Measurements from ENCODE around the gene TMEM11. TPM values are rescaled to one million over a fixed set of nuclear protein-coding genes. Genes with fewer than 3 reads are reported as not detected.

The TMEM11 gene
- total RNA-seq, 1 experiment from 2014 or later: 23.4 TPM

- H3K4me3 ChIP-seq (ENCODE audit: low read depth in 2 of 2, low read length in 2 of 2): peak overlapping the region; percentile 41 to 48
- in situ Hi-C loops (cut with HindIII; ENCODE audit: low pct_unique_long_range_greater_than_20kb, low sequenced_read_pairs): no loop called here
- intact Hi-C loops (cut with micrococcal nuclease; ENCODE audit: unreplicated experiment): no loop called here
Measured at GRCh38 chr17:21252289-21252795, 38.4 kb upstream of the TMEM11 start.

GRCh38 chr17:21251337-21252010 is 37.5 kb upstream of the TMEM11 start:
- Histone ChIP-seq H3K36me3 (ENCODE audit: control insufficient read depth, insufficient read depth, low read length) (no peaks in the 10 kb centered on the region), H3K4me1 (ENCODE audit: control insufficient read depth, insufficient read depth, low read length) (no peaks in the 10 kb centered on the region), H3K9me3 (ENCODE audit: control insufficient read depth, insufficient read depth, low read depth, low read length) (no peaks in the 10 kb centered on the region), H3K27ac (ENCODE audit: low read length) (no peak overlapping the region), H3K27me3 (ENCODE audit: control insufficient read depth, insufficient read depth, low read length) (no peaks in the 10 kb centered on the region), H3K4me3 (ENCODE audit: low read depth in 2 of 2, low read length in 2 of 2) (no peak overlapping the region)
- ATAC-seq (no peak), DNase-seq (ENCODE audit: low read depth, low spot score) (no peak)
- no TSS peak for BruUV-seq (replicated peaks)
- TF ChIP-seq REST (IDR thresholded peaks at IDR 0.05; ENCODE audit: insufficient read depth in 1 of 2, low read depth in 2 of 2, low read length in 1 of 2) (no peak), POLR2AphosphoS5 (IDR thresholded peaks at IDR 0.05; ENCODE audit: low read depth, low read length) (no peak), SIN3A (IDR thresholded peaks at IDR 0.05; ENCODE audit: borderline replicate concordance, insufficient read depth, low read depth, low read length) (no peak), TCF7L2 (IDR thresholded peaks at IDR 0.05; ENCODE audit: low read depth, low read length) (no peak), CTCF (IDR thresholded peaks at IDR 0.05) (no peak)
- in situ Hi-C loops (cut with HindIII; ENCODE audit: low pct_unique_long_range_greater_than_20kb, low sequenced_read_pairs) (no loop called here), intact Hi-C loops (cut with micrococcal nuclease; ENCODE audit: unreplicated experiment) (no loop called here)
- POLR2A ChIA-PET: no interaction called here
- CTCF ChIA-PET: no interaction called here

More at GRCh38 chr17:21252289-21252795, 38.4 kb upstream of the TMEM11 start:
- POLR2A ChIA-PET: no interaction called here
- no peak overlapping the region for H3K27ac ChIP-seq (ENCODE audit: low read length)
- no peak for DNase-seq (ENCODE audit: low read depth, low spot score)
- H3K9me3 ChIP-seq (ENCODE audit: control insufficient read depth, insufficient read depth, low read depth, low read length): no peaks in the 10 kb centered on the region
- CTCF ChIA-PET: no interaction called here
- H3K27me3 ChIP-seq (ENCODE audit: control insufficient read depth, insufficient read depth, low read length): no peaks in the 10 kb centered on the region
- BruUV-seq (replicated peaks): TSS peak; percentile 66
- no peaks in the 10 kb centered on the region for H3K36me3 ChIP-seq (ENCODE audit: control insufficient read depth, insufficient read depth, low read length)
- peak; percentile 21; the same call in 1 of the 2 replicates for ATAC-seq
- TF ChIP-seq SIN3A (IDR thresholded peaks at IDR 0.05; ENCODE audit: borderline replicate concordance, insufficient read depth, low read depth, low read length) (no peak), REST (IDR thresholded peaks at IDR 0.05; ENCODE audit: insufficient read depth in 1 of 2, low read depth in 2 of 2, low read length in 1 of 2) (no peak), TCF7L2 (IDR thresholded peaks at IDR 0.05; ENCODE audit: low read depth, low read length) (no peak), POLR2AphosphoS5 (IDR thresholded peaks at IDR 0.05; ENCODE audit: low read depth, low read length) (no peak), CTCF (IDR thresholded peaks at IDR 0.05) (no peak)
- H3K4me1 ChIP-seq (ENCODE audit: control insufficient read depth, insufficient read depth, low read length): no peaks in the 10 kb centered on the region
